Effector CD4-positive, alpha-beta T cell (primary cell): ENCODE data around the gene CHST11.

ENCODE experiments used
- DNase-seq: peaks from one replicate; pipeline ENCODE4 v3.0.0-alpha.2; 2020

CHST11 gene

GRCh38 chr12:104702565-104703139 is 245.9 kb downstream of the CHST11 start:
- DNase-seq, result no peak

GRCh38 chr12:104703372-104703771 is 246.6 kb downstream of the CHST11 start:
- DNase-seq, result no peak

- DNase-seq, result no peak
These were observed 247.6 kb downstream of the CHST11 start for GRCh38 chr12:104704224-104704779.

GRCh38 chr12:104707194-104707593 is 250.4 kb downstream of the CHST11 start:
- no peak for DNase-seq

GRCh38 chr12:104707794-104708558 is 251.2 kb downstream of the CHST11 start:
- no peak for DNase-seq

GRCh38 chr12:104708891-104709290 is 252.1 kb downstream of the CHST11 start:
- no peak for DNase-seq

- DNase-seq, result no peak
These were observed 253.1 kb downstream of the CHST11 start for GRCh38 chr12:104709692-104710435.

GRCh38 chr12:104710940-104711689 is 254.4 kb downstream of the CHST11 start:
- DNase-seq, result no peak

- DNase-seq, result no peak
These were observed 255.7 kb downstream of the CHST11 start for GRCh38 chr12:104712477-104712876.

- DNase-seq, result no peak
These were observed 256.2 kb downstream of the CHST11 start for GRCh38 chr12:104712968-104713367.

GRCh38 chr12:104713444-104713843 is 256.7 kb downstream of the CHST11 start:
- DNase-seq, result no peak

GRCh38 chr12:104714369-104714768 is 257.6 kb downstream of the CHST11 start:
- no peak for DNase-seq

- no peak for DNase-seq
These were observed 259.4 kb downstream of the CHST11 start for GRCh38 chr12:104716172-104716571.

- no peak for DNase-seq
These were observed 261.7 kb downstream of the CHST11 start for GRCh38 chr12:104718304-104718929.

- DNase-seq, result no peak
These were observed 263.1 kb downstream of the CHST11 start for GRCh38 chr12:104719700-104720338.

- peak; percentile 66 for DNase-seq
These were observed 263.7 kb downstream of the CHST11 start for GRCh38 chr12:104720339-104721038.

- DNase-seq, result no peak
These were observed 264.3 kb downstream of the CHST11 start for GRCh38 chr12:104721039-104721405.

- no peak for DNase-seq
These were observed 265.2 kb downstream of the CHST11 start for GRCh38 chr12:104721936-104722335.

GRCh38 chr12:104722601-104723534 is 266.1 kb downstream of the CHST11 start:
- no peak for DNase-seq

- no peak for DNase-seq
These were observed 267.1 kb downstream of the CHST11 start for GRCh38 chr12:104723895-104724294.
